Measurements from ENCODE around the gene CLCA1.

CLCA1 gene

GRCh38 chr1:86468501-86468977 lies at the start of gene CLCA1:
TSS of gene CLCA1 (plus strand) at chr1:86468927. CDS start at chr1:86468972, 45 bp downstream.
- no peak for DNase-seq (ENCODE audit: low spot score)

- no peak for DNase-seq (ENCODE audit: low spot score)
Measured at GRCh38 chr1:86419277-86419903, 49.3 kb upstream of the CLCA1 start.

GRCh38 chr1:86421601-86422280 lies 47.0 kb upstream of the CLCA1 start:
- DNase-seq (ENCODE audit: low spot score) = no peak

- no peak for DNase-seq (ENCODE audit: low spot score)
Measured at GRCh38 chr1:86423473-86423872, 45.3 kb upstream of the CLCA1 start.

GRCh38 chr1:86423873-86424272 lies 44.9 kb upstream of the CLCA1 start, which contains the start of gene CLCA2:
TSS of gene CLCA2 (plus strand) at chr1:86424171. CDS start at chr1:86424248, 77 bp downstream.
- no peak for DNase-seq (ENCODE audit: low spot score)

GRCh38 chr1:86429122-86429725 lies 39.5 kb upstream of the CLCA1 start:
- no peak for DNase-seq (ENCODE audit: low spot score)

- DNase-seq (ENCODE audit: low spot score) = no peak
Measured at GRCh38 chr1:86429835-86430234, 38.9 kb upstream of the CLCA1 start.

- no peak for DNase-seq (ENCODE audit: low spot score)
Measured at GRCh38 chr1:86430376-86430775, 38.4 kb upstream of the CLCA1 start.

- no peak for DNase-seq (ENCODE audit: low spot score)
Measured at GRCh38 chr1:86434059-86434458, 34.7 kb upstream of the CLCA1 start.

GRCh38 chr1:86435327-86435726 lies 33.4 kb upstream of the CLCA1 start:
- no peak for DNase-seq (ENCODE audit: low spot score)

GRCh38 chr1:86436041-86436440 lies 32.7 kb upstream of the CLCA1 start:
- DNase-seq (ENCODE audit: low spot score) = no peak

- DNase-seq (ENCODE audit: low spot score) = no peak
Measured at GRCh38 chr1:86441581-86441980, 27.1 kb upstream of the CLCA1 start.

- DNase-seq (ENCODE audit: low spot score) = no peak
Measured at GRCh38 chr1:86441997-86442396, 26.7 kb upstream of the CLCA1 start.

GRCh38 chr1:86445919-86446318 lies 22.8 kb upstream of the CLCA1 start:
- no peak for DNase-seq (ENCODE audit: low spot score)

- DNase-seq (ENCODE audit: low spot score) = no peak
Measured at GRCh38 chr1:86447198-86447790, 21.4 kb upstream of the CLCA1 start.

GRCh38 chr1:86448670-86449069 lies 20.1 kb upstream of the CLCA1 start:
- no peak for DNase-seq (ENCODE audit: low spot score)

GRCh38 chr1:86449103-86449502 lies 19.6 kb upstream of the CLCA1 start:
- DNase-seq (ENCODE audit: low spot score) = no peak

- no peak for DNase-seq (ENCODE audit: low spot score)
Measured at GRCh38 chr1:86450847-86451246, 17.9 kb upstream of the CLCA1 start.

- no peak for DNase-seq (ENCODE audit: low spot score)
Measured at GRCh38 chr1:86453664-86454063, 15.1 kb upstream of the CLCA1 start.

GRCh38 chr1:86455073-86455472 lies 13.7 kb upstream of the CLCA1 start:
- DNase-seq (ENCODE audit: low spot score) = no peak

- no peak for DNase-seq (ENCODE audit: low spot score)
Measured at GRCh38 chr1:86460998-86461397, 7.7 kb upstream of the CLCA1 start.

- no peak for DNase-seq (ENCODE audit: low spot score)
Measured at GRCh38 chr1:86461482-86461881, 7.2 kb upstream of the CLCA1 start.

- DNase-seq (ENCODE audit: low spot score) = no peak
Measured at GRCh38 chr1:86464819-86465218, 3.9 kb upstream of the CLCA1 start.
